Astrocyte (in vitro differentiated cells and primary cell): ENCODE data around the gene UGT1A6. TPM values are rescaled to one million over a fixed set of nuclear protein-coding genes. Genes with fewer than 3 reads are reported as not detected.

ENCODE experiments used
- DNase-seq: peaks from one replicate; pipeline ENCODE4 v3.0.0-alpha.2; 2010; ENCODE audit warnings: low read depth
- FAIRE-seq: peaks from 2 replicates; lab custom pipeline; 2011; peaks lifted over from hg19 to GRCh38; lab: Jason Lieb, UNC
- H2AFZ ChIP-seq: 2 replicates; pipeline ENCODE4 v1.6.0; 2012; ENCODE audit warnings: low read depth, low read length, inconsistent platforms
- H3K27ac ChIP-seq: 2 replicates; pipeline ENCODE4 v1.5.1; 2011; ENCODE audit warnings: low read depth, low read length, inconsistent platforms
- H3K27me3 ChIP-seq: 2 replicates; pipeline ENCODE4 v1.6.0; 2011; ENCODE audit warnings: low read length, inconsistent platforms; ENCODE audit not compliant: insufficient read depth
- H3K36me3 ChIP-seq: 2 replicates; pipeline ENCODE4 v1.5.1; 2011; ENCODE audit warnings: low read length, inconsistent platforms; ENCODE audit not compliant: insufficient read depth
- H3K4me1 ChIP-seq: 2 replicates; pipeline ENCODE4 v1.5.1; 2011; ENCODE audit warnings: low read length, inconsistent platforms; ENCODE audit not compliant: insufficient read depth
- H3K4me2 ChIP-seq: 2 replicates; pipeline ENCODE4 v1.6.0; 2012; ENCODE audit warnings: low read length, inconsistent platforms
- H3K4me3 ChIP-seq: 2 replicates; pipeline ENCODE4 v1.5.1; 2011; ENCODE audit warnings: low read depth, mild to moderate bottlenecking, low read length, inconsistent platforms; ENCODE audit not compliant: insufficient read depth
- H3K79me2 ChIP-seq: 2 replicates; pipeline ENCODE4 v1.6.0; 2012; ENCODE audit warnings: mild to moderate bottlenecking, low read length, inconsistent platforms; ENCODE audit not compliant: insufficient read depth
- H3K9ac ChIP-seq: 2 replicates; pipeline ENCODE4 v1.6.0; 2012; ENCODE audit warnings: mild to moderate bottlenecking, low read length, inconsistent platforms
- H3K9me3 ChIP-seq: 2 replicates; pipeline ENCODE4 v1.5.1; 2012; ENCODE audit warnings: low read depth, mild to moderate bottlenecking, low read length, inconsistent platforms; ENCODE audit not compliant: insufficient read depth
- H4K20me1 ChIP-seq: 2 replicates; pipeline ENCODE4 v1.6.0; 2012; ENCODE audit warnings: low read length, inconsistent platforms; ENCODE audit not compliant: insufficient read depth
- H3K27ac Mint-ChIP-seq: one replicate; pipeline ENCODE4 v1.8.0; 2021; ENCODE audit warnings: mild to moderate bottlenecking, mixed read lengths; ENCODE audit not compliant: unreplicated experiment
- H3K27me3 Mint-ChIP-seq: one replicate; pipeline ENCODE4 v1.8.0; 2021; ENCODE audit warnings: low read depth, mixed read lengths; ENCODE audit not compliant: unreplicated experiment
- H3K36me3 Mint-ChIP-seq: one replicate; pipeline ENCODE4 v1.8.0; 2021; ENCODE audit warnings: low read depth, mixed read lengths; ENCODE audit not compliant: unreplicated experiment
- H3K4me1 Mint-ChIP-seq: one replicate; pipeline ENCODE4 v1.8.0; 2021; ENCODE audit warnings: low read depth, mixed read lengths; ENCODE audit not compliant: unreplicated experiment
- H3K4me3 Mint-ChIP-seq: one replicate; pipeline ENCODE4 v1.8.0; 2021; ENCODE audit warnings: mild to moderate bottlenecking, moderate library complexity, mixed read lengths; ENCODE audit not compliant: unreplicated experiment
- H3K9me3 Mint-ChIP-seq: one replicate; pipeline ENCODE4 v1.8.0; 2021; ENCODE audit warnings: mild to moderate bottlenecking, mixed read lengths; ENCODE audit not compliant: unreplicated experiment
- EZH2 ChIP-seq: IDR thresholded peaks from 2 replicates; pipeline ENCODE4 v1.6.1; 2012; ENCODE audit warnings: mild to moderate bottlenecking, low read length, inconsistent platforms; ENCODE audit not compliant: insufficient read depth
- total RNA-seq: library from RNA; stranded (reverse); gene quantifications from 2 replicates; pipeline ENCODE4 v1.2.1, GENCODE V29; 2021
- TF ChIP-seq, protein P1 (sequence below): IDR thresholded peaks from 2 replicates; pipeline ENCODE4 v1.5.1; 2011; ENCODE audit warnings: low read depth, mild to moderate bottlenecking, inconsistent platforms, low read length, moderate library complexity; ENCODE audit not compliant: insufficient read depth

UGT1A6 gene
- total RNA-seq, 1 donor from 2014 or later: not detected

DNA sequence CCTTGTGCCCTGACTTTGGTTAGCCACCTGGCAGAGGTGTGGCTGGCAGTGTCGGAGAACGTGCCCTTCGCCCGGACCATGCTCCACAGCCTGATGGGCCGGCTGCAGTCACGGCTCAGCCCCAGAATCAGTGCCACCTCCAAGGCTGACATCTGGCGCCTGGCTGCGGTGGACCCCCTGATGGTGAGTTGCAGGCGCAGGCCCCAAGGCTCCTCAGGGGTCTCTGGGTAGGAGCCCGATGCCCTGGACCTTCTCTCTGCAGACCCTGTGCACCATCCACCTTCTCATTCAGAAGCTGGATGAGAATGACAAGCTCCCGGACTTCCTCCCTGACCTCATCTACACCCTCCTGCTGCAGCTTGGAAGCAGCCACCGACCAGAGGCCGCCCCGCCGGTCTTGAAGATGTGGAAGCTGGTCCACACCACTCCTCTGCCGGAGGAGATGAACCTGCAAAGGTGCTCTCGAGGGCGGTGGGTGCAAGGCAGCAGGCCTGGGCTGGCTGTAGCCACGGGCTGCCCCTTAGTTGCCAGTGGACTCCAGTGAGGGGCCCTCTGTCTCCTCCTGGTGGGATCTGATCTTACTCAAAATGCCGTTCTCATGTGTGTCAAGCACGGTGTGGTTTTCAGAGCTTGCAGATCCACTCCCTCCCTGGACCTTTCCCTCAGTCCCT, 129.5 kb downstream of the UGT1A6 start:
- H3K9me3 Mint-ChIP-seq: no peaks in the 10 kb centered on the region

More for the DNA sequence above, 129.5 kb downstream of the UGT1A6 start:
- no peak overlapping the region for H3K4me2 ChIP-seq
- Mint-ChIP-seq H3K27me3 (peaks cover 20% of the 10 kb centered on the region), H3K27ac (no peak overlapping the region), H3K36me3 (no peaks in the 10 kb centered on the region), H3K4me1 (no peaks in the 10 kb centered on the region), H3K4me3 (no peak overlapping the region)
- H3K4me3 ChIP-seq: no peak overlapping the region
- TF ChIP-seq, protein P1, sequence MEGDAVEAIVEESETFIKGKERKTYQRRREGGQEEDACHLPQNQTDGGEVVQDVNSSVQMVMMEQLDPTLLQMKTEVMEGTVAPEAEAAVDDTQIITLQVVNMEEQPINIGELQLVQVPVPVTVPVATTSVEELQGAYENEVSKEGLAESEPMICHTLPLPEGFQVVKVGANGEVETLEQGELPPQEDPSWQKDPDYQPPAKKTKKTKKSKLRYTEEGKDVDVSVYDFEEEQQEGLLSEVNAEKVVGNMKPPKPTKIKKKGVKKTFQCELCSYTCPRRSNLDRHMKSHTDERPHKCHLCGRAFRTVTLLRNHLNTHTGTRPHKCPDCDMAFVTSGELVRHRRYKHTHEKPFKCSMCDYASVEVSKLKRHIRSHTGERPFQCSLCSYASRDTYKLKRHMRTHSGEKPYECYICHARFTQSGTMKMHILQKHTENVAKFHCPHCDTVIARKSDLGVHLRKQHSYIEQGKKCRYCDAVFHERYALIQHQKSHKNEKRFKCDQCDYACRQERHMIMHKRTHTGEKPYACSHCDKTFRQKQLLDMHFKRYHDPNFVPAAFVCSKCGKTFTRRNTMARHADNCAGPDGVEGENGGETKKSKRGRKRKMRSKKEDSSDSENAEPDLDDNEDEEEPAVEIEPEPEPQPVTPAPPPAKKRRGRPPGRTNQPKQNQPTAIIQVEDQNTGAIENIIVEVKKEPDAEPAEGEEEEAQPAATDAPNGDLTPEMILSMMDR: no peak
- TF ChIP-seq EZH2: no peak
- H3K36me3 ChIP-seq: no peaks in the 10 kb centered on the region
- H2AFZ ChIP-seq: no peak overlapping the region
- no peak for FAIRE-seq
- H3K79me2 ChIP-seq: no peaks in the 10 kb centered on the region
- no peak for DNase-seq
- no peaks in the 10 kb centered on the region for H3K9me3 ChIP-seq
- H3K4me1 ChIP-seq: no peaks in the 10 kb centered on the region
- H3K27ac ChIP-seq: no peak overlapping the region
- H4K20me1 ChIP-seq: no peaks in the 10 kb centered on the region
- H3K27me3 ChIP-seq: no peaks in the 10 kb centered on the region
- no peak overlapping the region for H3K9ac ChIP-seq

Other genes with a start within 250 kb of the UGT1A6 start
- 23.6 and 25.4 TPM in 2 replicates for gene USP40, start 126.1 kb upstream of the UGT1A6 start, total RNA-seq
- gene UGT1A8, start 75.3 kb upstream of the UGT1A6 start, total RNA-seq: not detected in 2 replicates
- not detected in 2 replicates for gene UGT1A10, start 56.4 kb upstream of the UGT1A6 start, total RNA-seq
- not detected in 2 replicates for gene UGT1A9, start 21.0 kb upstream of the UGT1A6 start, total RNA-seq
- not detected in 2 replicates for gene UGT1A7, start 11.0 kb upstream of the UGT1A6 start, total RNA-seq
- not detected in 2 replicates for gene UGT1A5, start 20.0 kb downstream of the UGT1A6 start, total RNA-seq
- not detected in 2 replicates for gene UGT1A4, start 25.8 kb downstream of the UGT1A6 start, total RNA-seq
- not detected in 2 replicates for gene UGT1A3, start 36.2 kb downstream of the UGT1A6 start, total RNA-seq
- not detected in 2 replicates for gene UGT1A1, start 67.4 kb downstream of the UGT1A6 start, total RNA-seq
- gene MROH2A, start 85.4 kb downstream of the UGT1A6 start, total RNA-seq: not detected in 2 replicates
- 2.7 and 5.9 TPM in 2 replicates for gene HJURP, start 161.6 kb downstream of the UGT1A6 start, total RNA-seq
- gene TRPM8, start 224.5 kb downstream of the UGT1A6 start, total RNA-seq: 0.31 and 0.95 TPM in 2 replicates